ENCODE measurements around the gene C2orf66.

DNA sequence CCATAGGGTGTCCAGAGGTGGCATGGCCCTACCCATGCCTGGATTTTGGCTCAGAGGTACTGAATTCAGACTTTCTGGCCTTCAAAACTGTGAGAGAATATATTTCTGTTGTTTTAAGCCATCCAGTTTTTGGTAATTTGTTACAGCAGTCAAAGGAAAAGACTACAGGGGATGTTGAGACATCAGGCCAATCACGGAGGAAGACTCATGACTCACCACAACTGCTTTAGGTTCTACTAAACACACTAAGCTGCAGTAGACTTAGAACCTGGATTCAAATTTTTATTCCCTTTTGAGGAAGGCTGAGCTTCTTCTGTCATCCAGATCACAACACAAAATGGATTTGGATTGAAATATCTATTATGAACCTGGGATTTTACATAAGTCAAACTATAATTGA, 12.0 kb upstream of the C2orf66 start:
- TF ChIP-seq EZH2 (IDR thresholded peaks at IDR 0.05; ENCODE audit: insufficient read depth, low read length) = no peak
- TF ChIP-seq, protein P1, sequence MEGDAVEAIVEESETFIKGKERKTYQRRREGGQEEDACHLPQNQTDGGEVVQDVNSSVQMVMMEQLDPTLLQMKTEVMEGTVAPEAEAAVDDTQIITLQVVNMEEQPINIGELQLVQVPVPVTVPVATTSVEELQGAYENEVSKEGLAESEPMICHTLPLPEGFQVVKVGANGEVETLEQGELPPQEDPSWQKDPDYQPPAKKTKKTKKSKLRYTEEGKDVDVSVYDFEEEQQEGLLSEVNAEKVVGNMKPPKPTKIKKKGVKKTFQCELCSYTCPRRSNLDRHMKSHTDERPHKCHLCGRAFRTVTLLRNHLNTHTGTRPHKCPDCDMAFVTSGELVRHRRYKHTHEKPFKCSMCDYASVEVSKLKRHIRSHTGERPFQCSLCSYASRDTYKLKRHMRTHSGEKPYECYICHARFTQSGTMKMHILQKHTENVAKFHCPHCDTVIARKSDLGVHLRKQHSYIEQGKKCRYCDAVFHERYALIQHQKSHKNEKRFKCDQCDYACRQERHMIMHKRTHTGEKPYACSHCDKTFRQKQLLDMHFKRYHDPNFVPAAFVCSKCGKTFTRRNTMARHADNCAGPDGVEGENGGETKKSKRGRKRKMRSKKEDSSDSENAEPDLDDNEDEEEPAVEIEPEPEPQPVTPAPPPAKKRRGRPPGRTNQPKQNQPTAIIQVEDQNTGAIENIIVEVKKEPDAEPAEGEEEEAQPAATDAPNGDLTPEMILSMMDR (IDR thresholded peaks at IDR 0.05; ENCODE audit: insufficient read depth, low read depth, low read length) = no peak
